IMR-90 (cell line): ENCODE data around the gene CA12.

ENCODE experiments used
- BHLHE40 ChIP-seq: fragments of 150-350 bp; IDR thresholded peaks from 2 replicates; pipeline ENCODE4 v1.6.1; 2016; ENCODE audit warnings: mild to moderate bottlenecking, low read depth, low read length
- CEBPB ChIP-seq: IDR thresholded peaks from 2 replicates; pipeline ENCODE4 v1.6.1; 2012; ENCODE audit warnings: low read depth, low read length, improper control_type of control experiment
- CHD1 ChIP-seq: IDR thresholded peaks from 2 replicates; pipeline ENCODE4 v1.6.1; 2012; ENCODE audit warnings: low read depth, low read length, improper control_type of control experiment
- CTCF ChIP-seq: conservative IDR thresholded peaks from 2 replicates; pipeline ENCODE4 v1.5.1; 2012; ENCODE audit warnings: mild to moderate bottlenecking, low read depth, low read length, improper control_type of control experiment
- FOS ChIP-seq: fragments of 150-350 bp; IDR thresholded peaks from 2 replicates; pipeline ENCODE4 v1.6.1; 2016; ENCODE audit warnings: low read depth, low read length
- MAFK ChIP-seq: IDR thresholded peaks from 2 replicates; pipeline ENCODE4 v1.6.1; 2012; ENCODE audit warnings: low read depth, low read length, improper control_type of control experiment
- MXI1 ChIP-seq: IDR thresholded peaks from 2 replicates; pipeline ENCODE4 v1.6.1; 2012; ENCODE audit warnings: low read depth, mild to moderate bottlenecking, low read length, moderate library complexity, borderline replicate concordance
- NFE2L2 ChIP-seq: fragments of 150-350 bp; IDR thresholded peaks from 2 replicates; pipeline ENCODE4 v1.6.1; 2016; ENCODE audit warnings: low read depth, mild to moderate bottlenecking, low read length
- POLR2A ChIP-seq: IDR thresholded peaks from 2 replicates; pipeline ENCODE4 v1.6.1; 2012; ENCODE audit warnings: mild to moderate bottlenecking, low read depth, low read length
- RAD21 ChIP-seq: IDR thresholded peaks from 2 replicates; pipeline ENCODE4 v1.6.1; 2012; ENCODE audit warnings: low read length, improper control_type of control experiment
- RCOR1 ChIP-seq: IDR thresholded peaks from 2 replicates; pipeline ENCODE4 v1.6.1; 2012; ENCODE audit warnings: mild to moderate bottlenecking, low read length, improper control_type of control experiment; ENCODE audit not compliant: insufficient replicate concordance
- RFX5 ChIP-seq: IDR thresholded peaks from 2 replicates; pipeline ENCODE4 v1.8.0; 2012; ENCODE audit warnings: low read depth, mild to moderate bottlenecking, low read length, moderate library complexity
- SMC3 ChIP-seq: fragments of 150-350 bp; IDR thresholded peaks from 2 replicates; pipeline ENCODE4 v1.6.1; 2016; ENCODE audit warnings: low read depth, mild to moderate bottlenecking, antibody characterized with exemption, low read length, moderate library complexity
- USF2 ChIP-seq: fragments of 150-350 bp; IDR thresholded peaks from 2 replicates; pipeline ENCODE4 v1.6.1; 2017; ENCODE audit warnings: mild to moderate bottlenecking, antibody characterized with exemption, low read length, low read depth

GRCh38 chr15:63319065-63319464 lies 62.6 kb downstream of the CA12 start:
- TF ChIP-seq CTCF (no peak), MXI1 (no peak), POLR2A (no peak), CHD1 (no peak), CEBPB (no peak), RFX5 (no peak), NFE2L2 (no peak), BHLHE40 (no peak), SMC3 (no peak), MAFK (no peak), RCOR1 (no peak), FOS (no peak), USF2 (no peak), RAD21 (no peak)
